MCF 10A (cell line): ENCODE results near the gene DCDC1. TPM values are rescaled to one million over a fixed set of nuclear protein-coding genes. Genes with fewer than 3 reads are reported as not detected.
A peak's percentile ranks its signal among the peaks of the same experiment; 100 is the strongest.

Experiments used
- BruUV-seq: library from RNA; stranded (reverse); fragments of 400-500 nt; replicated peaks from 2 replicates; lab custom pipeline; 2021; lab: Mats Ljungman, UMichigan
- CTCF ChIA-PET: fragments of 300-600 bp; sonication (Branson Sonifier 250); formaldehyde crosslinking; extraction: SDS; loops from one replicate; lab custom pipeline; 2021; ENCODE audit warnings: antibody characterized with exemption, inconsistent platforms; lab: Yijun Ruan, JAX
- POLR2A ChIA-PET: fragments of 300-600, 350-650 bp; sonication (Branson Sonifier 250); formaldehyde crosslinking; extraction: SDS; loops from one replicate; lab custom pipeline; 2020; ENCODE audit warnings: antibody characterized with exemption, inconsistent platforms; lab: Yijun Ruan, JAX
- DNase-seq: peaks from one replicate; pipeline ENCODE4 v3.0.0-alpha.2; 2018; ENCODE audit not compliant: unreplicated experiment
- H3K27ac Mint-ChIP-seq: one replicate; pipeline ENCODE4 v1.8.0; 2022; ENCODE audit warnings: mild to moderate bottlenecking, low read depth, mixed read lengths; ENCODE audit not compliant: unreplicated experiment
- H3K27me3 Mint-ChIP-seq: one replicate; pipeline ENCODE4 v1.8.0; 2022; ENCODE audit warnings: mixed read lengths; ENCODE audit not compliant: insufficient read depth, unreplicated experiment
- H3K36me3 Mint-ChIP-seq: one replicate; pipeline ENCODE4 v1.8.0; 2022; ENCODE audit warnings: mild to moderate bottlenecking, moderate library complexity, mixed read lengths; ENCODE audit not compliant: insufficient read depth, unreplicated experiment
- H3K4me1 Mint-ChIP-seq: one replicate; pipeline ENCODE4 v1.8.0; 2022; ENCODE audit warnings: mixed read lengths; ENCODE audit not compliant: insufficient read depth, unreplicated experiment
- H3K4me3 Mint-ChIP-seq: one replicate; pipeline ENCODE4 v1.8.0; 2022; ENCODE audit warnings: mild to moderate bottlenecking, moderate library complexity, mixed read lengths; ENCODE audit not compliant: unreplicated experiment
- H3K9me3 Mint-ChIP-seq: one replicate; pipeline ENCODE4 v1.8.0; 2022; ENCODE audit warnings: mixed read lengths; ENCODE audit not compliant: unreplicated experiment
- intact Hi-C: fragments of 100-400 bp; cut with micrococcal nuclease; formaldehyde crosslinking; loops from 2 replicates; pipeline ENCODE4 v1.14.1; 2022
- total RNA-seq: library from RNA; stranded (reverse); gene quantifications from 2 replicates; pipeline ENCODE4 v1.2.3, GENCODE V29; 2022
- TF ChIP-seq, protein P1 (sequence below): fragments of 200-600 bp; IDR thresholded peaks from one replicate; pipeline ENCODE4 v1.8.0; 2022; ENCODE audit warnings: antibody characterized with exemption, mild to moderate bottlenecking; ENCODE audit not compliant: unreplicated experiment

The DCDC1 gene
- total RNA-seq, 1 experiment from 2014 or later: 0.19 TPM

- BruUV-seq: no TSS peak
- TF ChIP-seq, protein P1, sequence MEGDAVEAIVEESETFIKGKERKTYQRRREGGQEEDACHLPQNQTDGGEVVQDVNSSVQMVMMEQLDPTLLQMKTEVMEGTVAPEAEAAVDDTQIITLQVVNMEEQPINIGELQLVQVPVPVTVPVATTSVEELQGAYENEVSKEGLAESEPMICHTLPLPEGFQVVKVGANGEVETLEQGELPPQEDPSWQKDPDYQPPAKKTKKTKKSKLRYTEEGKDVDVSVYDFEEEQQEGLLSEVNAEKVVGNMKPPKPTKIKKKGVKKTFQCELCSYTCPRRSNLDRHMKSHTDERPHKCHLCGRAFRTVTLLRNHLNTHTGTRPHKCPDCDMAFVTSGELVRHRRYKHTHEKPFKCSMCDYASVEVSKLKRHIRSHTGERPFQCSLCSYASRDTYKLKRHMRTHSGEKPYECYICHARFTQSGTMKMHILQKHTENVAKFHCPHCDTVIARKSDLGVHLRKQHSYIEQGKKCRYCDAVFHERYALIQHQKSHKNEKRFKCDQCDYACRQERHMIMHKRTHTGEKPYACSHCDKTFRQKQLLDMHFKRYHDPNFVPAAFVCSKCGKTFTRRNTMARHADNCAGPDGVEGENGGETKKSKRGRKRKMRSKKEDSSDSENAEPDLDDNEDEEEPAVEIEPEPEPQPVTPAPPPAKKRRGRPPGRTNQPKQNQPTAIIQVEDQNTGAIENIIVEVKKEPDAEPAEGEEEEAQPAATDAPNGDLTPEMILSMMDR: no peak
- ChIA-PET POLR2A (interaction anchor here (2.2 kb wide), 1 partner anchor 9 kb away, joined by 5 read pairs; no protein-coding TSS in a partner anchor), CTCF (interaction anchor here (0.7 to 2.0 kb wide), 4 partner anchors 10 to 644 kb away, joined by 3 to 9 read pairs (median 4); no protein-coding TSS in a partner anchor)
- Mint-ChIP-seq H3K27me3 (no peaks in the 10 kb centered on the region), H3K27ac (no peak overlapping the region), H3K4me1 (no peaks in the 10 kb centered on the region), H3K36me3 (peaks cover 4% of the 10 kb centered on the region), H3K9me3 (no peaks in the 10 kb centered on the region), H3K4me3 (no peak overlapping the region)
- DNase-seq: no peak
- intact Hi-C loops: no loop called here
Measured at GRCh38 chr11:31408201-31408600, 38.7 kb upstream of the DCDC1 start.

- Mint-ChIP-seq H3K9me3 (peaks cover 8% of the 10 kb centered on the region), H3K27me3 (no peaks in the 10 kb centered on the region), H3K27ac (no peak overlapping the region), H3K4me1 (no peaks in the 10 kb centered on the region), H3K4me3 (no peak overlapping the region), H3K36me3 (peaks cover 4% of the 10 kb centered on the region)
- TF ChIP-seq, protein P1: no peak
- CTCF ChIA-PET: interaction anchor here (0.6 to 2.8 kb wide), 4 partner anchors 13 to 771 kb away, joined by 3 to 6 read pairs (median 4); no protein-coding TSS in a partner anchor
- no TSS peak for BruUV-seq
- intact Hi-C loops: no loop called here
- no peak for DNase-seq
- POLR2A ChIA-PET: no interaction called here
Measured at GRCh38 chr11:31404614-31405013, 35.1 kb upstream of the DCDC1 start.

DNA sequence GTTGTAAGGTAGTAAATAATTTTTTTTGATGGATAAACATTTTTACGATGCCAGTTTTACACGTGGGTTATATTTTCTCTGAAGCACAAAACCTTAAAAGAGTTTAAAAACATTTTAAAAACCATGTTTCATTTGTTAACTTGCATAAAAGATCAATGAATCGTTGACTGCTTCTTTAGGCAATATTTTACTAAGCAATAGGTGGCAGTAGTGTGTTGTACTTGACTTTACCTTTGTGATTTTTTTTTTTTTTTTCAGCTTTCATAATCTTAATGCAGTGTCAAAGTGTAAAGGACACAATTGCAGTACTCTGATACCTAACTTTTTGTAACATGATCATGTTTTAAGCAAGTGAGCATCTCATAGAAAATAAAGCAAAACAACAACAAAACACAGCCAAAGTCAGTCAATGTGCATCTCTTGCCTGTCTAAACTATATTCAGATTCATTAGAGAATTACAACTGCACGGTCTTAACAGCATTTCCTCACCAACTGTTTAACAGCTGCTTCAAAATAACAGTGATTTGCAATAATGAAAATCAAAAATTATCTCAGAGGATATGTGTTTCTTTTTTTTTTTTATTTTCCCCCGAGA, 27.8 kb upstream of the DCDC1 start:
- Mint-ChIP-seq H3K27ac (no peak overlapping the region), H3K4me3 (no peak overlapping the region), H3K27me3 (no peaks in the 10 kb centered on the region), H3K9me3 (peaks cover 8% of the 10 kb centered on the region), H3K36me3 (no peaks in the 10 kb centered on the region), H3K4me1 (no peaks in the 10 kb centered on the region)
- TF ChIP-seq, protein P1: peak; percentile 54
- no TSS peak for BruUV-seq
- ChIA-PET POLR2A (interaction anchor here (1.0 kb wide), 1 partner anchor 26 kb away, joined by 3 read pairs; no protein-coding TSS in a partner anchor), CTCF (interaction anchor here (0.6 to 3.1 kb wide), 21 partner anchors 10 to 779 kb away, joined by 3 to 24 read pairs (median 3); partner anchors contain the start of genes DCDC1 and DNAJC24)
- DNase-seq: peak; percentile 31
- intact Hi-C loops: loop anchor here (1.0 to 2.0 kb wide), 4 partner anchors 244 to 775 kb away; no protein-coding TSS in a partner anchor

GRCh38 chr11:31387379-31387778, 17.8 kb upstream of the DCDC1 start:
- CTCF ChIA-PET: interaction anchor here (0.6 to 1.5 kb wide), 6 partner anchors 10 to 665 kb away, joined by 3 to 10 read pairs (median 4); no protein-coding TSS in a partner anchor
- no peak overlapping the region for H3K4me3 Mint-ChIP-seq
- H3K27me3 Mint-ChIP-seq: no peaks in the 10 kb centered on the region
- H3K36me3 Mint-ChIP-seq: no peaks in the 10 kb centered on the region
- TF ChIP-seq, protein P1: no peak
- intact Hi-C loops: no loop called here
- POLR2A ChIA-PET: interaction anchor here (0.9 kb wide), 1 partner anchor 9 kb away, joined by 3 read pairs; no protein-coding TSS in a partner anchor
- H3K9me3 Mint-ChIP-seq: peaks cover 14% of the 10 kb centered on the region
- H3K4me1 Mint-ChIP-seq: no peaks in the 10 kb centered on the region
- no TSS peak for BruUV-seq
- H3K27ac Mint-ChIP-seq: no peak overlapping the region
- no peak for DNase-seq
